Mesenteric fat pad (tissue), 1 donor: ENCODE results near the gene ZC3H6. TPM values are rescaled to one million over a fixed set of nuclear protein-coding genes. Genes with fewer than 3 reads are reported as not detected.
"Not testable (repeated sequence)": the region's sequence is repeated elsewhere in the genome, so short reads cannot be mapped to it uniquely, and the experiment has no call there.

Source experiments
- DNase-seq: peaks from one replicate; pipeline ENCODE4 v3.0.0-alpha.2; 2020; ENCODE audit warnings: low spot score
- total RNA-seq: library from RNA; stranded (reverse); fragmentation: NEBNext Ultra II Directional; extraction: Animal tissue kit (Norgen Biotek cat#: 25700); gene quantifications from one replicate; pipeline ENCODE4 v1.2.1, GENCODE V29; 2021
- donor health status: DM: yes; HTN: yes; CAD: no.

ZC3H6 gene
- total RNA-seq, 1 donor from 2014 or later, result 8.8 TPM

GRCh38 chr2:112277596-112278220 is 2.3 kb downstream of the ZC3H6 start:
- DNase-seq, result no peak

GRCh38 chr2:112282066-112282465 is 6.7 kb downstream of the ZC3H6 start:
- DNase-seq, result not testable (repeated sequence)

GRCh38 chr2:112283535-112283934 is 8.1 kb downstream of the ZC3H6 start:
- DNase-seq, result not testable (repeated sequence)

- DNase-seq, result no peak
Observed at GRCh38 chr2:112290088-112290487, 14.7 kb downstream of the ZC3H6 start.

GRCh38 chr2:112290648-112291047 is 15.3 kb downstream of the ZC3H6 start:
- DNase-seq, result no peak

GRCh38 chr2:112293636-112294401 is 18.4 kb downstream of the ZC3H6 start:
- no peak for DNase-seq

GRCh38 chr2:112295407-112296078 is 20.1 kb downstream of the ZC3H6 start:
- no peak for DNase-seq

GRCh38 chr2:112296407-112296806 is 21.0 kb downstream of the ZC3H6 start:
- no peak for DNase-seq

- no peak for DNase-seq
Observed at GRCh38 chr2:112301171-112301584, 25.8 kb downstream of the ZC3H6 start.

- DNase-seq, result no peak
Observed at GRCh38 chr2:112301973-112302372, 26.6 kb downstream of the ZC3H6 start.

GRCh38 chr2:112304298-112304941 is 29.0 kb downstream of the ZC3H6 start:
- DNase-seq, result no peak

GRCh38 chr2:112305132-112305531 is 29.7 kb downstream of the ZC3H6 start:
- DNase-seq, result no peak

- no peak for DNase-seq
Observed at GRCh38 chr2:112310906-112311305, 35.5 kb downstream of the ZC3H6 start.

GRCh38 chr2:112311932-112312331 is 36.5 kb downstream of the ZC3H6 start:
- no peak for DNase-seq

- DNase-seq, result no peak
Observed at GRCh38 chr2:112312821-112313220, 37.4 kb downstream of the ZC3H6 start.

- no peak for DNase-seq
Observed at GRCh38 chr2:112314856-112315255, 39.5 kb downstream of the ZC3H6 start.

- DNase-seq, result no peak
Observed at GRCh38 chr2:112317303-112318158, 42.1 kb downstream of the ZC3H6 start.

GRCh38 chr2:112318515-112318914 is 43.1 kb downstream of the ZC3H6 start:
- no peak for DNase-seq

- DNase-seq, result no peak
Observed at GRCh38 chr2:112321375-112322320, 46.3 kb downstream of the ZC3H6 start.

GRCh38 chr2:112322919-112323318 is 47.5 kb downstream of the ZC3H6 start:
- DNase-seq, result no peak
